ENCODE data around the gene CHAT.
"Not testable (repeated sequence)": the region's sequence is repeated elsewhere in the genome, so short reads cannot be mapped to it uniquely, and the experiment has no call there.

Gene CHAT

GRCh38 chr10:49653273-49653929 lies 39.6 kb downstream of the CHAT start:
- DNase-seq (ENCODE audit: low spot score): no peak

GRCh38 chr10:49654036-49654693 lies 40.3 kb downstream of the CHAT start:
- no peak for DNase-seq (ENCODE audit: low spot score)

GRCh38 chr10:49655099-49655498 lies 41.3 kb downstream of the CHAT start:
- DNase-seq (ENCODE audit: low spot score): no peak

- no peak for DNase-seq (ENCODE audit: low spot score)
Observed at GRCh38 chr10:49656845-49657493, 43.1 kb downstream of the CHAT start.

GRCh38 chr10:49657606-49658005 lies 43.8 kb downstream of the CHAT start:
- DNase-seq (ENCODE audit: low spot score): no peak

- DNase-seq (ENCODE audit: low spot score): no peak
Observed at GRCh38 chr10:49661140-49661856, 47.5 kb downstream of the CHAT start.

GRCh38 chr10:49662169-49662830 lies 48.5 kb downstream of the CHAT start:
- no peak for DNase-seq (ENCODE audit: low spot score)

GRCh38 chr10:49663596-49663995 lies 49.8 kb downstream of the CHAT start:
- DNase-seq (ENCODE audit: low spot score): no peak

GRCh38 chr10:49664006-49664841 lies 50.4 kb downstream of the CHAT start:
- DNase-seq (ENCODE audit: low spot score): no peak

GRCh38 chr10:49664842-49665355 lies 51.1 kb downstream of the CHAT start:
- no peak for DNase-seq (ENCODE audit: low spot score)

GRCh38 chr10:49666054-49666615 lies 52.3 kb downstream of the CHAT start:
- no peak for DNase-seq (ENCODE audit: low spot score)

- DNase-seq (ENCODE audit: low spot score): no peak
Observed at GRCh38 chr10:49666685-49667084, 52.8 kb downstream of the CHAT start.

GRCh38 chr10:49667991-49668390 lies 54.2 kb downstream of the CHAT start:
- no peak for DNase-seq (ENCODE audit: low spot score)

- DNase-seq (ENCODE audit: low spot score): no peak
Observed at GRCh38 chr10:49668684-49669083, 54.8 kb downstream of the CHAT start.

GRCh38 chr10:49678827-49679479 lies 65.1 kb downstream of the CHAT start:
- DNase-seq (ENCODE audit: low spot score): no peak

GRCh38 chr10:49679480-49679893 lies 65.7 kb downstream of the CHAT start, which contains the start of gene C10orf53:
C10orf53 (plus strand) TSS chr10:49679651; CDS start chr10:49679698, 47 bp downstream.
- DNase-seq (ENCODE audit: low spot score): peak; percentile 34

- DNase-seq (ENCODE audit: low spot score): not testable (repeated sequence)
Observed at GRCh38 chr10:49682449-49682848, 68.6 kb downstream of the CHAT start.

- no peak for DNase-seq (ENCODE audit: low spot score)
Observed at GRCh38 chr10:49682879-49683278, 69.0 kb downstream of the CHAT start.

GRCh38 chr10:49686651-49687050 lies 72.8 kb downstream of the CHAT start:
- DNase-seq (ENCODE audit: low spot score): no peak

GRCh38 chr10:49688261-49688846 lies 74.5 kb downstream of the CHAT start:
- no peak for DNase-seq (ENCODE audit: low spot score)

Data from activated CD4-positive, alpha-beta T cell treated with anti-CD3 and anti-CD28 coated beads, Interleukin-2, Interleukin-4, amounts not matched to agents 100 ng/mL and 50 ng/mL, durations not matched to agents 16 hours and 8 hours (primary cell).